Suprapubic skin (tissue), 4 donors: Measurements from ENCODE around the gene MAP3K4. TPM values are rescaled to one million over a fixed set of nuclear protein-coding genes. Genes with fewer than 3 reads are reported as not detected.
"Not testable (repeated sequence)": the region's sequence is repeated elsewhere in the genome, so short reads cannot be mapped to it uniquely, and the experiment has no call there.

ENCODE experiments used
- DNase-seq, 2 donors: peaks; one replicate each; pipeline ENCODE4 v3.0.0-alpha.2; 2019; ENCODE audit warnings: low spot score in 2 of 2
- H3K27ac ChIP-seq: fragments of 200-600 bp; sonication (generic); one replicate; pipeline ENCODE4 v1.5.1; 2019
- H3K27me3 ChIP-seq: fragments of 200-600 bp; sonication (generic); one replicate; pipeline ENCODE4 v1.5.1; 2019
- H3K36me3 ChIP-seq: fragments of 200-600 bp; sonication (generic); one replicate; pipeline ENCODE4 v1.5.1; 2019
- H3K4me1 ChIP-seq: fragments of 200-600 bp; sonication (generic); one replicate; pipeline ENCODE4 v1.5.1; 2019
- H3K4me3 ChIP-seq: fragments of 200-600 bp; sonication (generic); one replicate; pipeline ENCODE4 v1.5.1; 2019; ENCODE audit warnings: mild to moderate bottlenecking
- H3K9me3 ChIP-seq: fragments of 200-600 bp; sonication (generic); one replicate; pipeline ENCODE4 v1.5.1; 2019
- CTCF ChIP-seq, 2 donors: fragments of 200-600 bp in 1 of 2; fragments of 450-650 bp in 1 of 2; sonication (generic) in 1 of 2; IDR thresholded peaks; one replicate each; pipeline ENCODE4 v1.5.1; 2016 to 2019; ENCODE audit warnings: antibody characterized with exemption in 2 of 2, mild to moderate bottlenecking in 1 of 2, moderate library complexity in 1 of 2
- EP300 ChIP-seq: sonication (generic); formaldehyde crosslinking; IDR thresholded peaks from one replicate; pipeline ENCODE4 v1.6.1; 2017; ENCODE audit warnings: antibody characterized with exemption
- POLR2A ChIP-seq, 2 donors: fragments of 450-650 bp; IDR thresholded peaks; one replicate each; pipeline ENCODE4 v1.6.1; 2017; ENCODE audit warnings: antibody characterized with exemption in 2 of 2, mild to moderate bottlenecking in 2 of 2, moderate library complexity in 2 of 2
- POLR2AphosphoS5 ChIP-seq, 3 donors: sonication (generic); formaldehyde crosslinking; IDR thresholded peaks; one replicate each; pipeline ENCODE4 v1.6.1; 2017; ENCODE audit warnings: antibody characterized with exemption in 3 of 3
- WGBS: methylation state at CpG from one replicate; pipeline ENCODE4 v1.1.5; 2018; 5-methylcytosine and 5-hydroxymethylcytosine counted together
- total RNA-seq, 4 donors: library from RNA; depleted of rRNA; stranded (reverse); fragments of >200 nt; gene quantifications; one replicate each; pipeline ENCODE4 v1.1.0, GENCODE V29; 2016

MAP3K4 gene
- total RNA-seq, 4 donors from 2014 or later = 29.2 to 83.2 (median 45.2) TPM

GRCh38 chr6:161117308-161117707 lies 125.7 kb downstream of the MAP3K4 start:
- no peaks in the 10 kb centered on the region for H3K4me1 ChIP-seq
- no peak for DNase-seq
- H3K36me3 ChIP-seq = peaks cover 89% of the 10 kb centered on the region
- no peak overlapping the region for H3K27ac ChIP-seq
- H3K9me3 ChIP-seq = peaks cover 5% of the 10 kb centered on the region
- H3K27me3 ChIP-seq = no peaks in the 10 kb centered on the region
- no peak for TF ChIP-seq POLR2A (IDR thresholded peaks at IDR 0.05)
- WGBS = 84% methylated on average over 7 of the region's 7 CpGs
- no peak overlapping the region for H3K4me3 ChIP-seq

GRCh38 chr6:161117942-161118341 lies 126.4 kb downstream of the MAP3K4 start:
- H3K9me3 ChIP-seq = peaks cover 9% of the 10 kb centered on the region
- peaks cover 86% of the 10 kb centered on the region for H3K36me3 ChIP-seq
- DNase-seq = no peak
- H3K4me3 ChIP-seq = no peak overlapping the region
- no peaks in the 10 kb centered on the region for H3K27me3 ChIP-seq
- TF ChIP-seq POLR2A (IDR thresholded peaks at IDR 0.05) (no peak), POLR2AphosphoS5 (IDR thresholded peaks at IDR 0.05) (no peak), CTCF (IDR thresholded peaks at IDR 0.05) (no peak), EP300 (no peak)
- H3K27ac ChIP-seq = no peak overlapping the region
- 96% methylated on average over 2 of the region's 2 CpGs for WGBS
- no peaks in the 10 kb centered on the region for H3K4me1 ChIP-seq

GRCh38 chr6:161123319-161123718 lies 131.8 kb downstream of the MAP3K4 start:
- not testable (repeated sequence) for H3K4me3 ChIP-seq, DNase-seq, H3K27me3 ChIP-seq, H3K4me1 ChIP-seq, H3K27ac ChIP-seq
- Histone ChIP-seq H3K9me3 (peaks cover 21% of the 10 kb centered on the region), H3K36me3 (peaks cover 68% of the 10 kb centered on the region)

- Histone ChIP-seq H3K27me3 (no peaks in the 10 kb centered on the region), H3K36me3 (peaks cover 65% of the 10 kb centered on the region), H3K9me3 (peaks cover 21% of the 10 kb centered on the region), H3K4me3 (no peak overlapping the region), H3K27ac (no peak overlapping the region), H3K4me1 (no peaks in the 10 kb centered on the region)
- WGBS = 95% methylated on average over 2 of the region's 2 CpGs
- DNase-seq = no peak
- TF ChIP-seq EP300 (no peak), CTCF (IDR thresholded peaks at IDR 0.05) (no peak), POLR2A (IDR thresholded peaks at IDR 0.05) (no peak), POLR2AphosphoS5 (IDR thresholded peaks at IDR 0.05) (no peak)
Observed at GRCh38 chr6:161125591-161125990, 134.0 kb downstream of the MAP3K4 start.

- no peak for DNase-seq
- TF ChIP-seq EP300 = no peak
- no peak for TF ChIP-seq POLR2AphosphoS5 (IDR thresholded peaks at IDR 0.05)
- no peak for TF ChIP-seq POLR2A (IDR thresholded peaks at IDR 0.05)
- no peak for TF ChIP-seq CTCF (IDR thresholded peaks at IDR 0.05)
- Histone ChIP-seq H3K4me1 (no peaks in the 10 kb centered on the region), H3K4me3 (no peak overlapping the region), H3K27me3 (no peaks in the 10 kb centered on the region), H3K27ac (no peak overlapping the region), H3K36me3 (peaks cover 57% of the 10 kb centered on the region), H3K9me3 (peaks cover 17% of the 10 kb centered on the region)
- WGBS = 94% methylated on average over 6 of the region's 7 CpGs
Observed at GRCh38 chr6:161127071-161127740, 135.6 kb downstream of the MAP3K4 start.

- no peaks in the 10 kb centered on the region for H3K4me1 ChIP-seq
- 96% methylated on average over 2 of the region's 2 CpGs for WGBS
- H3K36me3 ChIP-seq = peaks cover 58% of the 10 kb centered on the region
- no peak overlapping the region for H3K27ac ChIP-seq
- no peak overlapping the region for H3K4me3 ChIP-seq
- H3K9me3 ChIP-seq = peaks cover 11% of the 10 kb centered on the region
- H3K27me3 ChIP-seq = no peaks in the 10 kb centered on the region
- no peak for DNase-seq
- TF ChIP-seq POLR2AphosphoS5 (IDR thresholded peaks at IDR 0.05) (no peak), POLR2A (IDR thresholded peaks at IDR 0.05) (no peak), CTCF (IDR thresholded peaks at IDR 0.05) (no peak), EP300 (no peak)
Observed at GRCh38 chr6:161128230-161128629, 136.7 kb downstream of the MAP3K4 start.
